ENCODE measurements around the gene IRAK3.

DNA sequence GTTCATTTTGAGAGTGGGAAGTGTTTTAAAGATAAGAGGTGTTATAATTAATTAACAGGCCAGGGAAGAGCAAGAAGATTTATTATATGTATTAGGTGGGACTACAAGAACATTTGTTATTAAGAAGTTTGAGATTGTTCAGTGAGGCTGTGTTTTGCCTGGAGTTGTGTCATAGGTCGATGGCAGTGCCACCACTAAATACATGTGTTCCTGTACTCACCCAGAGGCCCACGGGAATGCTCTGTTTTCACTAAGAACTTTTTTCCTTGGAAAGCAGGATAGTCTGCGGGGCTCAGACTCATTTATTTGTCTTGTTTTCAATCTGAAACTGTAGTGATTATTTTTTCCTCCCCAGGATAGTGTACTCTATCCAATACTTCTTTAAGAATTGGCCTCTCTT, 10.1 kb downstream of the IRAK3 start:
- TF ChIP-seq, protein P1, sequence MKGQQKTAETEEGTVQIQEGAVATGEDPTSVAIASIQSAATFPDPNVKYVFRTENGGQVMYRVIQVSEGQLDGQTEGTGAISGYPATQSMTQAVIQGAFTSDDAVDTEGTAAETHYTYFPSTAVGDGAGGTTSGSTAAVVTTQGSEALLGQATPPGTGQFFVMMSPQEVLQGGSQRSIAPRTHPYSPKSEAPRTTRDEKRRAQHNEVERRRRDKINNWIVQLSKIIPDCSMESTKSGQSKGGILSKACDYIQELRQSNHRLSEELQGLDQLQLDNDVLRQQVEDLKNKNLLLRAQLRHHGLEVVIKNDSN (CRISPR knock-in tag; IDR thresholded peaks at IDR 0.05) = no peak
- TF ChIP-seq, protein P2, sequence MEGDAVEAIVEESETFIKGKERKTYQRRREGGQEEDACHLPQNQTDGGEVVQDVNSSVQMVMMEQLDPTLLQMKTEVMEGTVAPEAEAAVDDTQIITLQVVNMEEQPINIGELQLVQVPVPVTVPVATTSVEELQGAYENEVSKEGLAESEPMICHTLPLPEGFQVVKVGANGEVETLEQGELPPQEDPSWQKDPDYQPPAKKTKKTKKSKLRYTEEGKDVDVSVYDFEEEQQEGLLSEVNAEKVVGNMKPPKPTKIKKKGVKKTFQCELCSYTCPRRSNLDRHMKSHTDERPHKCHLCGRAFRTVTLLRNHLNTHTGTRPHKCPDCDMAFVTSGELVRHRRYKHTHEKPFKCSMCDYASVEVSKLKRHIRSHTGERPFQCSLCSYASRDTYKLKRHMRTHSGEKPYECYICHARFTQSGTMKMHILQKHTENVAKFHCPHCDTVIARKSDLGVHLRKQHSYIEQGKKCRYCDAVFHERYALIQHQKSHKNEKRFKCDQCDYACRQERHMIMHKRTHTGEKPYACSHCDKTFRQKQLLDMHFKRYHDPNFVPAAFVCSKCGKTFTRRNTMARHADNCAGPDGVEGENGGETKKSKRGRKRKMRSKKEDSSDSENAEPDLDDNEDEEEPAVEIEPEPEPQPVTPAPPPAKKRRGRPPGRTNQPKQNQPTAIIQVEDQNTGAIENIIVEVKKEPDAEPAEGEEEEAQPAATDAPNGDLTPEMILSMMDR (IDR thresholded peaks at IDR 0.05) = no peak
- TF ChIP-seq HMGA2 (CRISPR knock-in tag; IDR thresholded peaks at IDR 0.05) = no peak
- TF ChIP-seq, protein P3, sequence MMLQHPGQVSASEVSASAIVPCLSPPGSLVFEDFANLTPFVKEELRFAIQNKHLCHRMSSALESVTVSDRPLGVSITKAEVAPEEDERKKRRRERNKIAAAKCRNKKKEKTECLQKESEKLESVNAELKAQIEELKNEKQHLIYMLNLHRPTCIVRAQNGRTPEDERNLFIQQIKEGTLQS (CRISPR knock-in tag; conservative IDR thresholded peaks at IDR 0.05) = no peak
- TF ChIP-seq CREM (CRISPR knock-in tag; IDR thresholded peaks at IDR 0.05) = no peak
- TF ChIP-seq ZNF138 (CRISPR knock-in tag; conservative IDR thresholded peaks at IDR 0.05) = no peak
